ENCODE measurements around the gene MCC.

DNA sequence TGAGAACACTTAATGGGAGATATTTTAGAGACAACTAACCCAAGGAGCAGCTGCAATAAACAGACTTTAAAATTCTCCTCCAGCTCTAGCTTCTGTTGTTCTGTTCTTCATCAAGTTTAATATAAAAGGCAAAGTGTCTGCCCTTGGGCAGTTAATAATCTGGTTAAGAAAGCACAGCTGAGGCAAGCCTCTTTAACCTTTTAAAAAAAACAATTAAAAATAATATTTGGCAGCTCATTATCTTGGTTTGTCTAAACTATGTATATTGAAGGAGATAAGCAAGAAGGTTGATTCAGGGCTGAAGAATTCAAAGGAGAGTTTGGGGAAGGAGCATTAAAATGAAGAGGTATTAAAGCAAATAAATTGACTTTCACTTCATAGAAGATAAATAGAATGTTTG, 128.8 kb downstream of the MCC start:
- TF ChIP-seq ZBTB7A (IDR thresholded peaks at IDR 0.05; ENCODE audit: low read depth) (no peak), CREB1 (IDR thresholded peaks at IDR 0.05; ENCODE audit: low read depth) (no peak), FOXM1 (IDR thresholded peaks at IDR 0.05; ENCODE audit: borderline replicate concordance, low read depth) (no peak), EGR1 (IDR thresholded peaks at IDR 0.05) (no peak), YY1 (IDR thresholded peaks at IDR 0.05; ENCODE audit: low read depth) (no peak), EP300 (IDR thresholded peaks at IDR 0.05; ENCODE audit: borderline replicate concordance) (no peak), TCF12 (IDR thresholded peaks at IDR 0.05; ENCODE audit: low read depth) (no peak), NFIC (IDR thresholded peaks at IDR 0.05) (no peak), CEBPB (IDR thresholded peaks at IDR 0.05) (no peak), RAD21 (IDR thresholded peaks at IDR 0.05; ENCODE audit: low read depth) (no peak), TEAD4 (IDR thresholded peaks at IDR 0.05) (no peak)
- TF ChIP-seq, protein P1, sequence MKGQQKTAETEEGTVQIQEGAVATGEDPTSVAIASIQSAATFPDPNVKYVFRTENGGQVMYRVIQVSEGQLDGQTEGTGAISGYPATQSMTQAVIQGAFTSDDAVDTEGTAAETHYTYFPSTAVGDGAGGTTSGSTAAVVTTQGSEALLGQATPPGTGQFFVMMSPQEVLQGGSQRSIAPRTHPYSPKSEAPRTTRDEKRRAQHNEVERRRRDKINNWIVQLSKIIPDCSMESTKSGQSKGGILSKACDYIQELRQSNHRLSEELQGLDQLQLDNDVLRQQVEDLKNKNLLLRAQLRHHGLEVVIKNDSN (IDR thresholded peaks at IDR 0.05): no peak
- TF ChIP-seq, protein P2, sequence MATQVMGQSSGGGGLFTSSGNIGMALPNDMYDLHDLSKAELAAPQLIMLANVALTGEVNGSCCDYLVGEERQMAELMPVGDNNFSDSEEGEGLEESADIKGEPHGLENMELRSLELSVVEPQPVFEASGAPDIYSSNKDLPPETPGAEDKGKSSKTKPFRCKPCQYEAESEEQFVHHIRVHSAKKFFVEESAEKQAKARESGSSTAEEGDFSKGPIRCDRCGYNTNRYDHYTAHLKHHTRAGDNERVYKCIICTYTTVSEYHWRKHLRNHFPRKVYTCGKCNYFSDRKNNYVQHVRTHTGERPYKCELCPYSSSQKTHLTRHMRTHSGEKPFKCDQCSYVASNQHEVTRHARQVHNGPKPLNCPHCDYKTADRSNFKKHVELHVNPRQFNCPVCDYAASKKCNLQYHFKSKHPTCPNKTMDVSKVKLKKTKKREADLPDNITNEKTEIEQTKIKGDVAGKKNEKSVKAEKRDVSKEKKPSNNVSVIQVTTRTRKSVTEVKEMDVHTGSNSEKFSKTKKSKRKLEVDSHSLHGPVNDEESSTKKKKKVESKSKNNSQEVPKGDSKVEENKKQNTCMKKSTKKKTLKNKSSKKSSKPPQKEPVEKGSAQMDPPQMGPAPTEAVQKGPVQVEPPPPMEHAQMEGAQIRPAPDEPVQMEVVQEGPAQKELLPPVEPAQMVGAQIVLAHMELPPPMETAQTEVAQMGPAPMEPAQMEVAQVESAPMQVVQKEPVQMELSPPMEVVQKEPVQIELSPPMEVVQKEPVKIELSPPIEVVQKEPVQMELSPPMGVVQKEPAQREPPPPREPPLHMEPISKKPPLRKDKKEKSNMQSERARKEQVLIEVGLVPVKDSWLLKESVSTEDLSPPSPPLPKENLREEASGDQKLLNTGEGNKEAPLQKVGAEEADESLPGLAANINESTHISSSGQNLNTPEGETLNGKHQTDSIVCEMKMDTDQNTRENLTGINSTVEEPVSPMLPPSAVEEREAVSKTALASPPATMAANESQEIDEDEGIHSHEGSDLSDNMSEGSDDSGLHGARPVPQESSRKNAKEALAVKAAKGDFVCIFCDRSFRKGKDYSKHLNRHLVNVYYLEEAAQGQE (IDR thresholded peaks at IDR 0.05; ENCODE audit: low read depth): no peak
- TF ChIP-seq, protein P3, sequence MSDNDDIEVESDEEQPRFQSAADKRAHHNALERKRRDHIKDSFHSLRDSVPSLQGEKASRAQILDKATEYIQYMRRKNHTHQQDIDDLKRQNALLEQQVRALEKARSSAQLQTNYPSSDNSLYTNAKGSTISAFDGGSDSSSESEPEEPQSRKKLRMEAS (IDR thresholded peaks at IDR 0.05): no peak

All from Ishikawa (cell line).